Thyroid gland (tissue), 4 donors: ENCODE results near the gene PLCL1. TPM values are rescaled to one million over a fixed set of nuclear protein-coding genes. Genes with fewer than 3 reads are reported as not detected.

Source experiments
- DNase-seq, 2 donors: peaks; one replicate each; pipeline ENCODE4 v3.0.0-alpha.2; 2019
- H3K27ac ChIP-seq, 3 donors: fragments of 200-600 bp; sonication (generic); 1 replicate in 2 of 3; 2 replicates in 1 of 3; pipeline ENCODE4 v1.5.1; 2016 to 2019; ENCODE audit warnings: mild to moderate bottlenecking in 1 of 3, moderate library complexity in 1 of 3
- H3K27me3 ChIP-seq: fragments of 200-600 bp; sonication (generic); one replicate; pipeline ENCODE4 v1.5.1; 2019
- H3K36me3 ChIP-seq, 2 donors: fragments of 200-600 bp; sonication (generic); one replicate each; pipeline ENCODE4 v1.5.1; 2016 to 2019
- H3K4me1 ChIP-seq, 2 donors: fragments of 200-600 bp; sonication (generic); one replicate each; pipeline ENCODE4 v1.5.1; 2017 to 2019
- H3K4me3 ChIP-seq, 3 donors: fragments of 200-600 bp; sonication (generic); replicated peaks in 1 of 3; 1 replicate in 2 of 3; 2 replicates in 1 of 3; pipeline ENCODE4 v1.5.1; 2016; ENCODE audit warnings: mild to moderate bottlenecking in 1 of 3
- H3K9me3 ChIP-seq: fragments of 200-600 bp; sonication (generic); one replicate; pipeline ENCODE4 v1.5.1; 2017
- POLR2A ChIP-seq, 2 donors: fragments of 450-650 bp; IDR thresholded peaks; one replicate each; pipeline ENCODE4 v1.6.1; 2017; ENCODE audit warnings: antibody characterized with exemption in 2 of 2, mild to moderate bottlenecking in 2 of 2, moderate library complexity in 1 of 2
- WGBS, 2 donors: methylation state at CpG; one replicate each; pipeline ENCODE4 v1.1.5; 2017; 5-methylcytosine and 5-hydroxymethylcytosine counted together
- intact Hi-C: fragments of 100-400 bp; cut with DNase I; formaldehyde crosslinking; loops from one replicate; pipeline ENCODE4 v1.15.1; 2023
- total RNA-seq, 4 donors: library from RNA; depleted of rRNA; stranded (reverse); fragments of >200 nt; gene quantifications; one replicate each; pipeline ENCODE4 v1.2.3, GENCODE V29; 2016
- TF ChIP-seq, protein P1 (sequence below), 6 experiments: fragments of 200-600 bp in 3 of 6; fragments of 450-650 bp in 3 of 6; sonication (generic) in 3 of 6; IDR thresholded peaks; one replicate each; pipeline ENCODE4 v1.5.1; 2016 to 2019; ENCODE audit warnings: antibody characterized with exemption in 6 of 6, mild to moderate bottlenecking in 2 of 6, inconsistent platforms in 1 of 6, moderate library complexity in 1 of 6

Gene PLCL1
- total RNA-seq, 4 donors from 2014 or later: 9.1 to 11.8 (median 9.9) TPM

GRCh38 chr2:198065322-198065721 lies 260.9 kb downstream of the PLCL1 start:
- no peak for TF ChIP-seq POLR2A (IDR thresholded peaks at IDR 0.05)
- TF ChIP-seq, protein P1, sequence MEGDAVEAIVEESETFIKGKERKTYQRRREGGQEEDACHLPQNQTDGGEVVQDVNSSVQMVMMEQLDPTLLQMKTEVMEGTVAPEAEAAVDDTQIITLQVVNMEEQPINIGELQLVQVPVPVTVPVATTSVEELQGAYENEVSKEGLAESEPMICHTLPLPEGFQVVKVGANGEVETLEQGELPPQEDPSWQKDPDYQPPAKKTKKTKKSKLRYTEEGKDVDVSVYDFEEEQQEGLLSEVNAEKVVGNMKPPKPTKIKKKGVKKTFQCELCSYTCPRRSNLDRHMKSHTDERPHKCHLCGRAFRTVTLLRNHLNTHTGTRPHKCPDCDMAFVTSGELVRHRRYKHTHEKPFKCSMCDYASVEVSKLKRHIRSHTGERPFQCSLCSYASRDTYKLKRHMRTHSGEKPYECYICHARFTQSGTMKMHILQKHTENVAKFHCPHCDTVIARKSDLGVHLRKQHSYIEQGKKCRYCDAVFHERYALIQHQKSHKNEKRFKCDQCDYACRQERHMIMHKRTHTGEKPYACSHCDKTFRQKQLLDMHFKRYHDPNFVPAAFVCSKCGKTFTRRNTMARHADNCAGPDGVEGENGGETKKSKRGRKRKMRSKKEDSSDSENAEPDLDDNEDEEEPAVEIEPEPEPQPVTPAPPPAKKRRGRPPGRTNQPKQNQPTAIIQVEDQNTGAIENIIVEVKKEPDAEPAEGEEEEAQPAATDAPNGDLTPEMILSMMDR (IDR thresholded peaks at IDR 0.05): no peak
- Histone ChIP-seq H3K4me3 (no peak overlapping the region), H3K4me1 (no peaks in the 10 kb centered on the region), H3K27me3 (no peaks in the 10 kb centered on the region), H3K36me3 (no peaks in the 10 kb centered on the region), H3K9me3 (no peaks in the 10 kb centered on the region), H3K27ac (no peak overlapping the region)
- intact Hi-C loops: no loop called here
- 73 to 76% methylated on average over 1 of the region's 1 CpG for WGBS, 2 donors
- no peak for DNase-seq

- intact Hi-C loops: no loop called here
- WGBS, 2 donors: 85 to 88% methylated on average over 2 of the region's 2 CpGs
- no peaks in the 10 kb centered on the region for H3K36me3 ChIP-seq
- TF ChIP-seq POLR2A (IDR thresholded peaks at IDR 0.05): no peak
- no peak for DNase-seq
- no peak overlapping the region for H3K4me3 ChIP-seq
- H3K27ac ChIP-seq: no peak overlapping the region
- H3K9me3 ChIP-seq: no peaks in the 10 kb centered on the region
- H3K27me3 ChIP-seq: no peaks in the 10 kb centered on the region
- H3K4me1 ChIP-seq: no peaks in the 10 kb centered on the region
Observed at GRCh38 chr2:198066597-198066996, 262.2 kb downstream of the PLCL1 start.

- Histone ChIP-seq H3K36me3 (no peaks in the 10 kb centered on the region), H3K27me3 (no peaks in the 10 kb centered on the region), H3K9me3 (no peaks in the 10 kb centered on the region), H3K27ac (no peak overlapping the region), H3K4me1 (no peaks in the 10 kb centered on the region), H3K4me3 (no peak overlapping the region)
- no peak for DNase-seq
- TF ChIP-seq, protein P1 (IDR thresholded peaks at IDR 0.05): no peak
- intact Hi-C loops: no loop called here
Observed at GRCh38 chr2:198072655-198073054, 268.3 kb downstream of the PLCL1 start.

GRCh38 chr2:198073253-198073652 lies 268.9 kb downstream of the PLCL1 start:
- DNase-seq: no peak
- intact Hi-C loops: no loop called here
- H3K4me1 ChIP-seq: no peaks in the 10 kb centered on the region
- H3K9me3 ChIP-seq: no peaks in the 10 kb centered on the region
- WGBS, 2 donors: 86 to 92% methylated on average over 2 of the region's 2 CpGs
- H3K27me3 ChIP-seq: no peaks in the 10 kb centered on the region
- TF ChIP-seq POLR2A (IDR thresholded peaks at IDR 0.05): no peak
- TF ChIP-seq, protein P1 (IDR thresholded peaks at IDR 0.05): no peak
- H3K36me3 ChIP-seq: no peaks in the 10 kb centered on the region
- H3K27ac ChIP-seq: no peak overlapping the region
- no peak overlapping the region for H3K4me3 ChIP-seq

DNA sequence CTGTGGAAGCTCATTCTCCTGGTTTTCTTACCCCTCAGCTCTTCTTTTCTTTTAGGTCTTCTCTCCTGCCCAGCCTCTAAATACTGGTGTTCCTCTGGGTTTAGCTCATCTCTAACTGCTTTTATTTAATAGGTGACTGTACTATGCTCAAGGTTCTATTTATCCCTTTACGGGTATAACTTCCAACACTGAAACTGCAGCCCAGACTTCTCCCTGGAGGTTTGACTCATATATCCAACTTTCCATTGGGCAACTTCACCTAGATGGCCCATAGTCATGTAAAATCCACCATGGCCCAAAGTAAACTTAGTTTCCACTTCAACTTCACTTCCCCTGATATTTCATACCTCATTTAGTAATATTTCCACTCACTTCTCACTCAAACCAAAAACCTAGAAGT lies 273.1 kb downstream of the PLCL1 start:
- Histone ChIP-seq H3K27ac (no peak overlapping the region), H3K36me3 (no peaks in the 10 kb centered on the region), H3K4me1 (no peaks in the 10 kb centered on the region), H3K4me3 (no peak overlapping the region), H3K27me3 (no peaks in the 10 kb centered on the region), H3K9me3 (no peaks in the 10 kb centered on the region)
- no peak for DNase-seq
- intact Hi-C loops: no loop called here
- TF ChIP-seq POLR2A (IDR thresholded peaks at IDR 0.05): no peak
- TF ChIP-seq, protein P1 (IDR thresholded peaks at IDR 0.05): no peak
- 91 to 92% methylated on average over 1 of the region's 1 CpG for WGBS, 2 donors
